NCI-H1417 treated with DMSO at 0.1 percent for 48 hours (cell line): ENCODE results near the gene SHLD1.

ENCODE experiments used
- DNase-seq: peaks from one replicate; lab custom pipeline; 2025; lab: John Stamatoyannopoulos, UW

SHLD1 gene

GRCh38 chr20:5893052-5893451 is 142.9 kb downstream of the SHLD1 start:
- DNase-seq, result no peak

GRCh38 chr20:5893621-5894020 is 143.4 kb downstream of the SHLD1 start:
- no peak for DNase-seq

- DNase-seq, result no peak
These were observed 145.4 kb downstream of the SHLD1 start for GRCh38 chr20:5895626-5896025.

- no peak for DNase-seq
These were observed 149.2 kb downstream of the SHLD1 start for GRCh38 chr20:5899444-5899843.

- DNase-seq, result no peak
These were observed 150.7 kb downstream of the SHLD1 start for GRCh38 chr20:5900908-5901307.

- no peak for DNase-seq
These were observed 158.8 kb downstream of the SHLD1 start for GRCh38 chr20:5908981-5909380.

- DNase-seq, result no peak
These were observed 160.0 kb downstream of the SHLD1 start for GRCh38 chr20:5910186-5910585.

- no peak for DNase-seq
These were observed 163.0 kb downstream of the SHLD1 start for GRCh38 chr20:5913166-5913565.
